H1 (cell line): ENCODE measurements around the gene SIGLEC7. TPM values are rescaled to one million over a fixed set of nuclear protein-coding genes. Genes with fewer than 3 reads are reported as not detected.

Source experiments
- CTCF ChIA-PET: fragments of 300-600 bp; sonication (Branson Sonifier 250); formaldehyde crosslinking; loops from one replicate; lab custom pipeline; 2021; ENCODE audit not compliant: partially characterized antibody; lab: Charles Lee
- POLR2A ChIA-PET: fragments of 300-600 bp; sonication (Branson Sonifier 250); formaldehyde crosslinking; loops from one replicate; lab custom pipeline; 2021; ENCODE audit warnings: inconsistent platforms; ENCODE audit not compliant: partially characterized antibody; lab: Charles Lee
- DNase-seq, 2 experiments: peaks; one replicate each; pipeline versions ENCODE4 v3.0.0 to v3.0.0-alpha.2; 2010 to 2022; ENCODE audit warnings: low spot score in 2 of 2, low read depth in 1 of 2, mixed read lengths in 1 of 2
- FAIRE-seq: peaks from 2 replicates; lab custom pipeline; 2011; peaks lifted over from hg19 to GRCh38; lab: Jason Lieb, UNC
- H2AFZ ChIP-seq: 2 replicates; pipeline ENCODE4 v1.8.1; 2012; ENCODE audit warnings: low read length, inconsistent platforms
- H2AK5ac ChIP-seq: 2 replicates; pipeline ENCODE4 v1.6.1; 2013; ENCODE audit warnings: low read depth, low read length
- H2BK120ac ChIP-seq: replicated peaks from 2 replicates; pipeline ENCODE3; 2013; ENCODE audit warnings: low read depth, low read length, inconsistent platforms
- H2BK12ac ChIP-seq: 2 replicates; pipeline ENCODE4 v1.6.1; 2013; ENCODE audit warnings: low read depth, low read length
- H2BK15ac ChIP-seq: 2 replicates; pipeline ENCODE4 v1.6.1; 2013; ENCODE audit warnings: low read length
- H2BK20ac ChIP-seq: 2 replicates; pipeline ENCODE4 v1.6.1; 2013; ENCODE audit warnings: low read length
- H2BK5ac ChIP-seq: 2 replicates; pipeline ENCODE4 v1.6.1; 2013; ENCODE audit warnings: low read depth, low read length
- H3K14ac ChIP-seq: 2 replicates; pipeline ENCODE4 v1.6.1; 2013; ENCODE audit warnings: inconsistent platforms; ENCODE audit not compliant: insufficient read length
- H3K18ac ChIP-seq: 2 replicates; pipeline ENCODE4 v1.6.1; 2013; ENCODE audit warnings: low read length; ENCODE audit errors: extremely low read depth
- H3K23ac ChIP-seq: 2 replicates; pipeline ENCODE4 v1.6.1; 2013; ENCODE audit warnings: inconsistent platforms; ENCODE audit not compliant: insufficient read length
- H3K23me2 ChIP-seq: 2 replicates; pipeline ENCODE4 v1.6.1; 2013; ENCODE audit warnings: low read depth, low read length
- H3K27ac ChIP-seq: 2 replicates; pipeline ENCODE4 v1.6.1; 2011; ENCODE audit warnings: low read depth, low read length, inconsistent platforms
- H3K27me3 ChIP-seq, 4 experiments: replicated peaks in 1 of 4; 1 replicate in 1 of 4; 2 replicates in 3 of 4; pipeline versions ENCODE4 v1.6.1 to v1.8.1; 2011 to 2013; ENCODE audit warnings: low read length in 3 of 4, mild to moderate bottlenecking in 3 of 4, inconsistent platforms in 2 of 4, mixed read lengths in 2 of 4, moderate library complexity in 1 of 4; ENCODE audit not compliant: control insufficient read depth in 3 of 4, insufficient read depth in 3 of 4; ENCODE audit errors: extremely low read depth in 1 of 4
- H3K36me3 ChIP-seq, 4 experiments: 2 replicates each; pipeline versions ENCODE4 v1.6.1 to v1.8.1; 2011 to 2013; ENCODE audit warnings: mild to moderate bottlenecking in 4 of 4, low read length in 3 of 4, moderate library complexity in 2 of 4, control low read depth in 1 of 4, inconsistent platforms in 1 of 4; ENCODE audit not compliant: insufficient read depth in 4 of 4, control insufficient read depth in 2 of 4
- H3K4ac ChIP-seq: replicated peaks from 2 replicates; pipeline ENCODE3; 2013; ENCODE audit warnings: low read length, low read depth, mixed read lengths, inconsistent platforms; ENCODE audit not compliant: insufficient read length
- H3K4me1 ChIP-seq, 4 experiments: replicated peaks in 1 of 4; 1 replicate in 1 of 4; 2 replicates in 3 of 4; pipeline versions ENCODE4 v1.6.1 to v1.8.1; 2011 to 2013; ENCODE audit warnings: low read length in 3 of 4, inconsistent platforms in 2 of 4, mixed read lengths in 1 of 4; ENCODE audit not compliant: insufficient read depth in 4 of 4, control insufficient read depth in 3 of 4
- H3K4me2 ChIP-seq, 2 experiments: 2 replicates each; pipeline versions ENCODE4 v1.6.1 to v1.8.1; 2011 to 2013; ENCODE audit warnings: low read depth in 2 of 2, low read length in 2 of 2, control low read depth in 1 of 2, inconsistent platforms in 1 of 2, mild to moderate bottlenecking in 1 of 2; ENCODE audit not compliant: insufficient read depth in 1 of 2
- H3K4me3 ChIP-seq, 4 experiments: fragments of 200-600, 300-600 bp in 1 of 4; sonication (generic), shearing (Covaris generic), sonication (Bioruptor Twin) in 1 of 4; 2 replicates each; pipeline versions ENCODE4 v1.5.1 to v1.8.1; 2011 to 2016; ENCODE audit warnings: low read length in 4 of 4, low read depth in 3 of 4, control low read depth in 2 of 4, inconsistent platforms in 2 of 4, mild to moderate bottlenecking in 2 of 4, mixed read lengths in 1 of 4, moderate library complexity in 1 of 4; ENCODE audit not compliant: insufficient read depth in 2 of 4; ENCODE audit errors: extremely low read depth in 1 of 4
- H3K56ac ChIP-seq: replicated peaks from 2 replicates; pipeline ENCODE3; 2013; ENCODE audit warnings: low read depth, mild to moderate bottlenecking, mixed read lengths, low read length, inconsistent platforms; ENCODE audit not compliant: insufficient read length
- H3K79me1 ChIP-seq: 2 replicates; pipeline ENCODE4 v1.6.1; 2013; ENCODE audit warnings: low read depth, low read length, control low read depth
- H3K79me2 ChIP-seq, 2 experiments: 2 replicates each; pipeline versions ENCODE4 v1.6.1 to v1.8.1; 2012 to 2013; ENCODE audit warnings: low read length in 2 of 2, mild to moderate bottlenecking in 2 of 2, inconsistent platforms in 1 of 2; ENCODE audit not compliant: insufficient read depth in 2 of 2, control insufficient read depth in 1 of 2
- H3K9ac ChIP-seq, 4 experiments: replicated peaks in 1 of 4; 1 replicate in 1 of 4; 2 replicates in 3 of 4; pipeline versions ENCODE4 v1.6.1 to v1.8.1; 2011 to 2013; ENCODE audit warnings: low read depth in 3 of 4, low read length in 3 of 4, control low read depth in 2 of 4, mild to moderate bottlenecking in 2 of 4, moderate library complexity in 2 of 4, inconsistent platforms in 1 of 4; ENCODE audit errors: extremely low read depth in 1 of 4
- H3K9me3 ChIP-seq, 2 experiments: 2 replicates each; pipeline versions ENCODE4 v1.6.1 to v1.8.1; 2012 to 2013; ENCODE audit warnings: mild to moderate bottlenecking in 2 of 2, moderate library complexity in 2 of 2, control low read depth in 1 of 2, inconsistent platforms in 1 of 2, low read depth in 1 of 2, low read length in 1 of 2, mixed read lengths in 1 of 2; ENCODE audit not compliant: insufficient read depth in 2 of 2
- H4K20me1 ChIP-seq, 2 experiments: replicated peaks in 1 of 2; 2 replicates each; pipeline versions ENCODE3 to v1.8.1; 2011 to 2013; ENCODE audit warnings: inconsistent platforms in 2 of 2, low read length in 2 of 2, mild to moderate bottlenecking in 1 of 2; ENCODE audit not compliant: insufficient read depth in 2 of 2, control insufficient read depth in 1 of 2
- H4K5ac ChIP-seq: 2 replicates; pipeline ENCODE4 v1.6.1; 2013; ENCODE audit warnings: low read length, low read depth, mixed read lengths, inconsistent platforms; ENCODE audit not compliant: insufficient read length
- H4K8ac ChIP-seq: 2 replicates; pipeline ENCODE4 v1.8.0; 2013; ENCODE audit warnings: mild to moderate bottlenecking, moderate library complexity, low read length, inconsistent platforms; ENCODE audit not compliant: insufficient read depth; ENCODE audit errors: extremely low read depth
- H4K91ac ChIP-seq: replicated peaks from 2 replicates; pipeline ENCODE3; 2013; ENCODE audit warnings: low read length, mixed read lengths, inconsistent platforms; ENCODE audit not compliant: insufficient read length
- SAP30 ChIP-seq: fragments of 300-600 bp; sonication (generic); IDR thresholded peaks from 2 replicates; pipeline ENCODE4 v1.7.1; 2012; ENCODE audit warnings: low read length, moderate library complexity, mild to moderate bottlenecking, inconsistent platforms; ENCODE audit not compliant: insufficient read depth, insufficient replicate concordance
- SIN3A ChIP-seq, 2 experiments: IDR thresholded peaks in 1 of 2; conservative IDR thresholded peaks in 1 of 2; 2 replicates each; pipeline ENCODE4 v1.6.1; 2011 to 2012; ENCODE audit warnings: low read length in 2 of 2, improper control_type of control experiment in 1 of 2, low read depth in 1 of 2, mild to moderate bottlenecking in 1 of 2
- SP4 ChIP-seq: IDR thresholded peaks from 2 replicates; pipeline ENCODE4 v1.6.1; 2012; ENCODE audit warnings: low read length, inconsistent platforms
- WGBS, 2 experiments: shearing (Covaris generic) in 1 of 2; methylation state at CpG; one replicate each; pipeline versions ENCODE4 v1.1.6 to v1.1.7; 2013 to 2015; ENCODE audit warnings: low lambda C conversion rate in 2 of 2, mixed read lengths in 2 of 2, inconsistent platforms in 1 of 2, low coverage in 1 of 2, missing lambda C conversion rate in 1 of 2; ENCODE audit not compliant: insufficient replicate concordance in 2 of 2, insufficient coverage in 1 of 2, insufficient read length in 1 of 2; ENCODE audit errors: extremely low coverage in 1 of 2, missing lambda C conversion rate in 1 of 2; 5-methylcytosine and 5-hydroxymethylcytosine counted together
- polyA plus RNA-seq, 7 experiments: library from polyadenylated mRNA; depleted of rRNA in 3 of 7; stranded (reverse) in 5 of 7; unstranded in 2 of 7; fragments of >200 nt in 5 of 7; fragments of 200-250 nt in 2 of 7; gene quantifications; 1 replicate in 5 of 7; 2 replicates in 1 of 7; 4 replicates in 1 of 7; pipeline versions ENCODE4 v1.2.1 to v1.2.3, GENCODE V29; 2011 to 2013; ENCODE audit warnings: missing spikeins in 2 of 7, mixed read lengths in 2 of 7
- total RNA-seq: library from RNA; stranded (reverse); fragmentation: NEBNext Ultra II Directional; extraction: Animal tissue kit (Norgen Biotek cat#: 25700); gene quantifications from 2 replicates; pipeline ENCODE4 v1.2.1, GENCODE V29; 2021

Gene SIGLEC7
- total and polyA plus RNA-seq, 2 of the 8 experiments (the other 6 are each of a cell fraction or from before 2014, with no cell fraction given) = not detected

DNA sequence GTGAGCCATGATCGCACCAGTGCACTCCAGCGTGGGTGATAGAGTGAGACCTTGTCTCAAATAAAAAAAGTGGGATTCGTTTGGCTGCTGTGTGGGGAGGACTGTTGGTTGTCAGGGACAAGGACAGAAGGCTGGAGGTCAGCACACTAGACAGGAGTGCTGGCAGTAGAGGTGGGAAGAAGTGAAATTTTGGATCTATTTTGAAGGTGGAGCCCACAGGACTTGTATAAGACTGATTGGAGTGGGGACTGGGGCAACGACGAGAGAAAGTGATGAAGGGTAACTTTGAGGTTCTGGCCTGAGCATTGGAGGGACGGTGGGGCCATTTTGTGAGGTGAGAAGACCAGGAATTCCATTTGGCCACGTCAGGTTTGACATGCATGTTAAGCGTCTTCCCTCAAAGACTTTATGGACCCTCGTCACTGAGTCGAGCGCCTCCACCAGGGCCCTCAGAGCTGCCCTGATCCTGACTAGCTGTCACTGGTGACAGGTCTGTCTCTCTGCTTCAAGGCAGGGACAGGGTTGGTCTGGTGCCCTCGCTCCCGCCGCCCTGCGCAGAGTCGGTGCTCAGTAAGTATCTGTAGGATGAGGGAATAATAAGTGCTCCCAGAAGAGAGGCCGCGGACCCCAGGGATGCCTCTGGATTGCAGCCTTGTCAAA is 34.6 kb upstream of the SIGLEC7 start:
- H3K4ac ChIP-seq = no peak overlapping the region
- peaks cover 2 to 6% of the 10 kb centered on the region in 2 experiments for H4K20me1 ChIP-seq
- no peak overlapping the region for H4K91ac ChIP-seq
- 33% methylated on average over 18 of the region's 18 CpGs; no CpG with 5 or more reads in 1 of the 2 experiments for WGBS, 2 experiments
- DNase-seq (no peak), FAIRE-seq (no peak)
- H3K27ac ChIP-seq = no peak overlapping the region
- H2AK5ac ChIP-seq = no peak overlapping the region
- H3K23me2 ChIP-seq = peaks cover 11% of the 10 kb centered on the region
- H4K5ac ChIP-seq = no peak overlapping the region
- peaks cover 0 to 7% (median 1%) of the 10 kb centered on the region in 4 experiments; a peak in 4 of 8 replicates for H3K36me3 ChIP-seq
- H2BK15ac ChIP-seq = no peak overlapping the region
- ChIA-PET CTCF (interaction anchor here (1.0 kb wide), 1 partner anchor 11 kb away, joined by 3 read pairs; no protein-coding TSS in a partner anchor), POLR2A (interaction anchor here (0.7 kb wide), 1 partner anchor 312 kb away, joined by 3 read pairs; no protein-coding TSS in a partner anchor)
- peak overlapping the region; percentile 88 to 89 for H3K4me2 ChIP-seq
- H3K14ac ChIP-seq = no peak overlapping the region
- H3K4me3 ChIP-seq = peak overlapping the region; percentile 69 to 92 (median 81)
- no peaks in the 10 kb centered on the region for H3K79me2 ChIP-seq
- peaks cover 0 to 6% (median 0%) of the 10 kb centered on the region in 4 experiments; a peak in 3 of 7 replicates for H3K4me1 ChIP-seq
- no peak overlapping the region for H3K23ac ChIP-seq
- TF ChIP-seq SP4 (no peak), SIN3A (conservative IDR thresholded peaks at IDR 0.05 in 1 of 2, IDR thresholded peaks at IDR 0.05 in 1 of 2; ENCODE audit: low read depth in 1 of 2, low read length in 2 of 2) (0 out of 4 replicates have a peak, but pooled peaks of 1 of the 2 experiments have one; percentile 24), SAP30 (peak; percentile 90)
- H2AFZ ChIP-seq = no peak overlapping the region
- H3K79me1 ChIP-seq = peaks cover 4% of the 10 kb centered on the region
- H3K18ac ChIP-seq = no peak overlapping the region
- H3K9me3 ChIP-seq = no peaks in the 10 kb centered on the region
- H2BK120ac ChIP-seq = no peak overlapping the region
- H2BK12ac ChIP-seq = no peak overlapping the region
- peaks cover 0 to 8% (median 0%) of the 10 kb centered on the region in 4 experiments; a peak in 3 of 7 replicates for H3K27me3 ChIP-seq
- H2BK20ac ChIP-seq = no peak overlapping the region
- H3K9ac ChIP-seq = peak overlapping the region in 1 of 4 experiments; percentile 28; a peak in 2 of 7 replicates
- H2BK5ac ChIP-seq = no peak overlapping the region
- no peak overlapping the region for H3K56ac ChIP-seq
- H4K8ac ChIP-seq = no peak overlapping the region
